Suppressor macrophage treated with lipopolysaccharide for 1 hour (primary cell): ENCODE measurements around the gene SH3BP4.
"Not testable (repeated sequence)": the region's sequence is repeated elsewhere in the genome, so short reads cannot be mapped to it uniquely, and the experiment has no call there.

Experiments used
- DNase-seq, 3 donors: peaks; one replicate each; pipeline ENCODE4 v3.0.0-alpha.2; 2020 to 2022

SH3BP4 gene

GRCh38 chr2:235001237-235002133, 49.7 kb downstream of the SH3BP4 start:
- no peak for DNase-seq

DNA sequence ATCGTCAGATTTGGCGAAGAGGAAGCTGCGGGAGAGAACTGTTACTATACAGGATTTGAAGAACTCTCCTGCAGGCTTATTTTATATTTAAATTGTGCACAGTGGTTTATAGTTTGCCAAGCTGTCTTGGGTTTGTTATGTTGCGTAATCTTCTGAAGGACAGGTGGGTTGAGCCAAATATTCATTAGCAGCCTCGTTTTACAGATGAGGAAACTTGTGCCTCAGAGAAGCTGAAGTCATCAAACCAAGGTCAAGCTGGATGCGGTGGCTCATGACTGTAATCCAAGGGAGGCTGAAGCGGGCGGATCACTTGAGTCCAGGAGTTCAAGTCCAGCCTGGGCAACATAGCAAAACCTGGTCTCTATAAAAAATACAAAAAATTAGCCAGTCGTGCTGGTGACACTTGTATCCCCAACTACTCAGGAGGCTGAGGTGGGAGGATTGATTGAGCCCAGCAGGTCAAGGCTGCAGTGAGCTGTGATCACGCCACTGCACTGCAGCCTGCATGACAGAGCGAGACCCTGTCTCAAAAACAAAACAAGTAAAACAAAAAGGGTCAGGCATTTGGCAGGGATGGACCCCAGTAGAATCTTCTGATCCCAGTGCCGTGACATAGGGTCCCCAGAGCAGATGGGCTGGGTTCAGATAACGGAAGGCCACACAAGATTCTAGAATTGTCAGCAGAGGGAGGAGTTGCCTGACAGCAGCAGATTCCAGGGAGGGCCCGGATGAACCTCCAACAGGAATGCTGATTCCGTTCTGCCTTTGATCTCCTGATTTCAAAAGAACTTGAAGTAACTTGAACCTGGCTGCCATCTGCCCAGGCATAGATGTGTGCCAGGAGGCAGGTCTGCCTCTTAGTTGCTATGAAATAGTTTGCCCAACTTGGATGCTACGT, 50.6 kb downstream of the SH3BP4 start:
- peak in 1 of 3 donors; percentile 12 for DNase-seq

- no peak for DNase-seq
Measured at GRCh38 chr2:235003096-235003775, 51.4 kb downstream of the SH3BP4 start.

GRCh38 chr2:235004329-235004903, 52.6 kb downstream of the SH3BP4 start:
- DNase-seq = no peak

- DNase-seq = no peak
Measured at GRCh38 chr2:235005023-235005422, 53.2 kb downstream of the SH3BP4 start.

GRCh38 chr2:235005603-235006259, 53.9 kb downstream of the SH3BP4 start:
- no peak for DNase-seq

DNA sequence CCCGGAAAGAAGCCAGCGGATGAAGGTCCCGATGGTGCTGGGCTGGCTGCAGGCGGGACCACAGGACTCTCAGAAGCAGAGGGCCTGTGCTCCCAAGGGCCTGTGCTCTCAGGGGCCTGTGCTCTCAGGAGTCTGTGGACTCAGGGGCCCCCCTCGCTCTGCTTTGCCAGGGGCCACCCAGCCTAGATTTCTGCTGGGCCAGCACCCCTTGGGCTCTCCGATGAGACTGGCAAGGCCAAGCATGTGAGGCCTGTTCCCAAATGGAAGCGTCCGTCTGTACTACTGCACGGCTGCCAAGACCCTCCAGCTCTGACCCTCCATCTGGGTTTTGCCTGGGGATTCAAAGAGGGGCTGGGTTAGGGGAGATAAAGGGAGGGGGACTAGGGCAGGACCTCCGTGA, 54.6 kb downstream of the SH3BP4 start:
- DNase-seq = no peak

DNA sequence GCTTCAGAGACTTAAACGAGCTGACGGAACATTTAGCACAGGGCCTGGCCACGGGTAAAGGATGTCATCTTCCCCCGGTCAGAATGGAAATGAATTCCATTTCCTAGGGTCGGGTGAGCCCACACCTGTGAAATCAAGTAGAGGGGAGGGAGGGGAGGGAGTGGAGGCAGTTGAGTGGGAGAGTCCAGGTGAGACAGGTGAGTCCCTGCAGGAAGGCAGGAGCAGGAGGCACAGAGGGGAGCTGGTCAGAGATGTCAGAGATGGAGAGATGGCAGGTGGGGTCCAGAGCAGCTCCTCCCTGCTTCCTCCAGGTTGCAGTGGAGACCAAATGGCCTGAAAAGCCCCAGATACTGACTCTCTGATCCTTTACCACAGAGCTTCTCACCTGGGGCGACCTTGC, 55.2 kb downstream of the SH3BP4 start:
- DNase-seq = no peak

- DNase-seq = no peak
Measured at GRCh38 chr2:235007664-235008457, 56.0 kb downstream of the SH3BP4 start.

GRCh38 chr2:235008584-235009044, 56.8 kb downstream of the SH3BP4 start:
- DNase-seq = no peak

- no peak for DNase-seq
Measured at GRCh38 chr2:235009081-235009480, 57.3 kb downstream of the SH3BP4 start.

GRCh38 chr2:235010117-235010714, 58.4 kb downstream of the SH3BP4 start:
- DNase-seq = no peak

- no peak for DNase-seq
Measured at GRCh38 chr2:235011607-235011928, 59.8 kb downstream of the SH3BP4 start.

DNA sequence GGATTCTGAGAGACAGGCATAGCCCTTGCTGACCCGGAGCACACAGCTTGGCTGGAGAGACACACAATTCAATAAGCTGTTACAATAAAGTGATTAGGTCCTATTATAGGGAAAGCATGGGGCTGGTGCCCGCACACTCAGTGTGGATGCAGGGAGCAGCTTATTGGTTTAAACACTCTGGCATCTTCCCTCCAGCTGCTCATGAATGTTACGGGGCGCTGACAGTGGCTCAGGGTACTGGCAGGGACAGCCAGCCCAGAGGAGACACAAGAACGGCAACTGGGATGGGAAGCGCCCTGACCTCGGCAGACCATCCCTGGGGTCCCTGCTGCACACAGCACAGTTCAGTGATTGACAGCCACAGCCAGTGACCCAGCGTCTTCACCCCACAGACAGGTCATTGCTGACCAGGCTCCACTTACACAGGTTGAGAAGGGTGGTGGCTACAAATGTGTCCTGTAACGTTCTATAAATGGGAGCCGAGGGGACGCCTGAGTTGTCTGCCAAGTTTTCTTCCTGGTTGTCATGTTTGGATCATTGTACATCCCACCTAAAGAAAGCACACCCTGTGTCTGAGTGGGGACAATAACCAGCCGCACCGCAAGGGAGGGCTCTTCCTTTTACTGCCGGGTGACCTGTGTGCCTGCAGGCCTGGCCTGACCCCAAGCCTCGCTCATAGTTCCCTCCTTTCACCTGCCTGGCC, 60.3 kb downstream of the SH3BP4 start:
- no peak for DNase-seq

GRCh38 chr2:235017441-235017840, 65.6 kb downstream of the SH3BP4 start:
- DNase-seq = no peak

DNA sequence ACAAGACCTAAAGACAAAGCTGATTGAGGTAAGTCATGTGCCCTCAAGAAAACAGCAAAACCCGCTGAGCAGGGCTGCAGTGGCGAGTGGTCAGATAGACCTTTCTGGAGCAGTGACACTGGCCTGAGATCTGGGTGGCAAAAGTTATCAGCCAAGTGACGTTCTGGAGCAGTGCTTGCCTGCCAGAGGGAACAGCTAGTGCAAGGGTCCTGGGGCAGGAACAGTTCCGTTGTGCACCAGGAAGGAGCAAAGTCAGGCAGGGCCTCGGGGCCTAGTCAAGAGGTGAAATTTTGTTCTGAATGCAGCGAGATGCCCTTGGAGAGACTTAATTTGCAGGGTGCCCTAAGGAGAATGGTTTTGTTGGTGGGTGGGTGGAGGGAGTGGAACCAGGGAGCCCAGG, 67.0 kb downstream of the SH3BP4 start:
- no peak for DNase-seq

DNA sequence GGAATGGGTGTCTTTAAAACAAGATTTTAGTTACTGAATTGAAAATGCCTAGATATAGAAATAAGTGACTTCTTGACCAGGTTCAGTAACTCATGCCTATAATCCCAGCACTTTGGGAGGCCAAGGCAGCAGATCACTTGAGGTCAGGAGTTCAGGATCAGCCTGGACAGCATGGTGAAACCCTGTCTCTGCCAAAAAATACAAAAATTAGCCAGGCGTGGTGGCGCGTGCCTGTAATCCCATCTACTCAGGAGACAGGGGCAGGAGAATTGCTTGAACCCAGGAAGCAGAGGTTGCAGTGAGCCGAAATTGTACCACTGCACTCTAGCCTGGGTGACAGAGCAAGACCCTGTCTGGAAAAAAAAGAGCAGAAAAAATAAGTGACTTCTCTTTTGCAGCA, 68.3 kb downstream of the SH3BP4 start:
- DNase-seq = not testable (repeated sequence)

DNA sequence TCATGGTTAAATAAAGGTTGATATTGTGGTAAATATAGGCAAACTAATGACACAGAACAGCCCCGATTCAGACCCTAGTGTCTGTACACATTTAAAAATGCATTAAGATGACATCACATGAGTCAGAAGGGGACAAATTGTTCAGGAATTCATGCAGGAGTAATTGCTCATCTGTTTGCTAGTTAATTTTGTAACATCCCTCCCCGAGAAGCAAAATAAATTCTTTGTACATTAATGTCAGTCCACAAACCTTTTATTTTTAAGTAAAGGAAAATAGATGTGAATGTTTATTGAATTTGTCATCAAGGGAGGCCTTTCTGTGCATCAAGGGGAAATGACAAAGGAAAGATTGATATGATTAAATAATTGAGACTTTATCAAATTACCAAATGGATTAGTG, 69.9 kb downstream of the SH3BP4 start:
- no peak for DNase-seq

- no peak for DNase-seq
Measured at GRCh38 chr2:235024191-235024860, 72.5 kb downstream of the SH3BP4 start.
